Measurements from ENCODE around the gene LDLRAP1.
A peak's percentile ranks its signal among the peaks of the same experiment; 100 is the strongest.
"Not testable (repeated sequence)": the region's sequence is repeated elsewhere in the genome, so short reads cannot be mapped to it uniquely, and the experiment has no call there.

LDLRAP1 gene, protein sequence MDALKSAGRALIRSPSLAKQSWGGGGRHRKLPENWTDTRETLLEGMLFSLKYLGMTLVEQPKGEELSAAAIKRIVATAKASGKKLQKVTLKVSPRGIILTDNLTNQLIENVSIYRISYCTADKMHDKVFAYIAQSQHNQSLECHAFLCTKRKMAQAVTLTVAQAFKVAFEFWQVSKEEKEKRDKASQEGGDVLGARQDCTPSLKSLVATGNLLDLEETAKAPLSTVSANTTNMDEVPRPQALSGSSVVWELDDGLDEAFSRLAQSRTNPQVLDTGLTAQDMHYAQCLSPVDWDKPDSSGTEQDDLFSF

DNA sequence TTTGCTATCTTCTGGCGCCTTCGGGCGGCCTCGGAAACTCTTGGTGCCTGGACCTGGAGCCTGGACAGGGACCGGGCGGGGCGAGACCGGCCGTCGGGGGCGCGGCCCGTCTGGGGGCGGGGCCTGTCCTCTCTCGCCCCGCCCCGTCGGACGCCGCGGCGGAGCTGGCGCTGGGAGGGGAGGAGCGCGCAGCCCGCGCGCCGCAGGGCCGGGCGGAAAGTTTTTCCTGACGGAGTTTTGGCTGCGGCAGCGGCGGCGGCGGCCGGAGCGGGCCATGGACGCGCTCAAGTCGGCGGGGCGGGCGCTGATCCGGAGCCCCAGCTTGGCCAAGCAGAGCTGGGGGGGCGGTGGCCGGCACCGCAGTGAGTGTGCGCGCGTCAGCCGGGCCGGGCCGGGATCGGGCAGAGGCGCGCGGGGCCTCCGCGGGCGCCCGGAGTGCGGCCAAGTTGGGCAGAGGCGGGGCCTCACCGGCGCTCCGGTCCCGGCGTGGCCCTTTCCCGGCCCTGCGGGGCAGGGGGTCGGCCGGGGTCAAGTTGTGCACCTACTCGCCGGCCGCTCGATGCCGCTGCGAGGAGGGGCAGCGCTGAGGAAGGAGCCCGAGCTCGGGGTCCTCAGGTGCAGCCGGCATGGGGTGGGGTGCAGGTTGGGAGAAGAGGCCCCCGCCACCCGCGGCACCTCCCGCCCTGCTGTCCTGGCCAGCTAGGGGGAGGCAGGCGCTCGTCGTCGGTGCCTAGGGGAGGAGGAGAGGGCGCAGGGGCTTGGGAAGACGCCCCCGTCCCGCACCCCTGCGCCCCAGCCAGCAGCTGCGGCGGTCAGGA lies at the start of gene LDLRAP1:
Gene LDLRAP1 (plus strand): TSS at position 182 of the 818 bp plus-strand sequence. CDS start 93 bp downstream, at position 275.
- peak; percentile 52 for DNase-seq (ENCODE audit: low read depth)

GRCh38 chr1:25494952-25495351 lies 48.5 kb upstream of the LDLRAP1 start:
- DNase-seq (ENCODE audit: low read depth) = no peak

DNA sequence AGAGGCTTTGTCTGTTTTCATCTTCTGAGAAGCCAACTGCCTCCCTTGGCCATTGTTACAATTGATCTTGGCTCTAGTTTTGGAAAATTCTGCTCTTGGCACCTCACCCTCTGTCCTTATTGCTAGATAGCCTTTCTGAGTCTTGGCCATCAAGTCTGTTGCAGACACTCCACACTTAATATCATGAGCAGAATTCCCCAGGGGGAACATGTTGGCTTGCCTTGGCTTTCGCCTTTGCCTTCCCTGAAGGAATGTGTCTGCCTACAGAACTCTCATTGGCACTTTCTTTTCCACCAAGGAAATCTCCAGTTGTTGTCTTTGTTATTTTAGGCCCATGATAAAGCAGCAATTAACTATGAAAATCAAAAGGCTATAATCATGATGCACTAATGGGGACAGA lies 42.7 kb upstream of the LDLRAP1 start:
- DNase-seq (ENCODE audit: low read depth) = no peak

DNA sequence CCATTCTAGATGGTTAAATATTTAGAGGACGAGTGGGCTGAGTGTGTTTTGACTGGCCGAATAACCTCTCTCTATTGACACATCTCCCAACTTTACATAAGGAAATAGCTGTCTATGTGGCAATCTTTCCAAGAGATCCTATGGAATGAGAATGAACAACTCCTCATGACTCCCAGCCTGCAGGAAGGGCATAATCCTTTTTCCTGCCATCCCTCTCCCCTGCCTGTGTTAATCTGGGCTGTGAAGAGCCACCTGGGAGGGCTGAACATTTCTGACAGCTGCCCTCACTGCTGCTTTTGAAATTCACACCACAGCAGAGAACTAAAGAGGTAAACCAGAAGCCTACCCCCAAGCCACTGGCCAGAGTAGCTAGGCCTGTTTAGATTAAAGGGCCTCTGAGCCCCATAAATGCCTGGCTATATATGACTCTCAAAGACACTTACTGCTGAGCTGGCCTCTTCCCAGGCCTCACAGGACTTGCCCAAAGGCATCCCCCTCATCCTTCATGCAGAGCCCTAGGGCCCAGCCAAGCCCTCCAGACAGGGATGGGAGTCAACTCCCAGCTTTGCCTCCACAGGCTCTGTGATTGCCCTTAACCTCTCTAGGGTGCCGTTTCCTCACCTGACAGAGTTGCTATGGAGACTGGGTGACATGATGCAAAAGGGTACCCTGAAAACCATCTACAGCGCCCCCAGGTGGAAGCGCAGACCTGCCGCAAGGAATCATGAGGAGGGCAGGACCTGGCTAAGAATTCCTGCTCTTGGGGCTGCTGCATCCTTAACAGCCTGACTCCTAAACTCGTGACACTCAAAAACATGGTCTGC lies 42.0 kb upstream of the LDLRAP1 start:
- no peak for DNase-seq (ENCODE audit: low read depth)

DNA sequence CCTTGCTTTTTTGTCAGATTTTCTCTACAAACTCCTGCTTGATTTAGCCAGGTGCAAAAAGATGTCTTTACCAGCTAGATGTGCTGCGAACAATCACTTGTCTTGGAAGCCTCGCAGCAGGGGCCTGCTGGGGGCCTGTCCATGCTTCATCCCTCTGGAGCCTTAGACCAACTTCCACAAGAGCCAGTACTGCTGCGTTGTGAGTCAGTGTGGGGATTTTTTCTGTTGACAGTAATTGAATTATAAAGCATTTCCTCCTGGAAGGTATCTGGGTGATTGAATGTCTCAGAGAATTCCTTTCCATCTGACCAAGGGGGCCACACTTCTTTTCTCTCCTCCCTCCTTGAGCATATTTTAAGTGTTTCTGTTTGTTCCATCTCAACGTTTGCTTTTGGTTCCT lies 40.4 kb upstream of the LDLRAP1 start:
- DNase-seq (ENCODE audit: low read depth) = no peak

GRCh38 chr1:25503551-25504426 lies 39.6 kb upstream of the LDLRAP1 start:
- DNase-seq (ENCODE audit: low read depth) = no peak

- no peak for DNase-seq (ENCODE audit: low read depth)
These were observed 38.5 kb upstream of the LDLRAP1 start for GRCh38 chr1:25504706-25505595.

DNA sequence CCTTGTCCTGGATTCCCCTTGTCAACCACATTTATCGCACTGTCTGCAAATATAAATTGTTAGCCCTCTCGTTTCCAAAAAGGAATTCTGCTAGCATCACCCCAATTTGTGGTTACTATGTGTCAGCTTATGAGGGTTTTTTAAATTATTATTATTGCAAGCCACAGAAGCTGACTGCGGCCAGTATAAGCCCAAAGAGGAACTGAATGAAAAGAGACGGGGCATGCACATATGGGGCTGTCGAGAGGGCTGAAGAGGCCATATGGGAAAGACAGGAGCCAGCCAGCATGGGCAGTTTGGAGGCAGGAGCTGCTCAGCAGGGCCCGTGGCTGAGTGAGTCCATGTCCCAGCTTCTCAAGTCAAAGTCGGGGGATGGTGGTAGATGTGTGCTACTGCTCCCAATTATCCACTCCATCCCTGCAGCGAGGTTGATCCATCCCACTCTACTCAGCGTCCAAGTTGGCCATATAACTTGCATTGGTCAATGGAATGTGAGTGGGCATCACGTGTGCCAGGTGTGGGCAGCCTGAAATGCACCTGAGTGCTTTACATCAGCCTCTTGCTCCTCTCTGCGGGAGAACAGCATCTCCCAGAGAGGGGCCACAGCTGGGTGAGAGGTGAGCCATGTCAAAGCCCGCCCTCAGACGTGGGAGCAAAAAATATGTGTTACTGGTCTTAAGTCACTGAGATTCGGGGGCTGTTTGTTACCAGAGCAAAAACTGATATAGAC lies 37.6 kb upstream of the LDLRAP1 start:
- DNase-seq (ENCODE audit: low read depth) = no peak

DNA sequence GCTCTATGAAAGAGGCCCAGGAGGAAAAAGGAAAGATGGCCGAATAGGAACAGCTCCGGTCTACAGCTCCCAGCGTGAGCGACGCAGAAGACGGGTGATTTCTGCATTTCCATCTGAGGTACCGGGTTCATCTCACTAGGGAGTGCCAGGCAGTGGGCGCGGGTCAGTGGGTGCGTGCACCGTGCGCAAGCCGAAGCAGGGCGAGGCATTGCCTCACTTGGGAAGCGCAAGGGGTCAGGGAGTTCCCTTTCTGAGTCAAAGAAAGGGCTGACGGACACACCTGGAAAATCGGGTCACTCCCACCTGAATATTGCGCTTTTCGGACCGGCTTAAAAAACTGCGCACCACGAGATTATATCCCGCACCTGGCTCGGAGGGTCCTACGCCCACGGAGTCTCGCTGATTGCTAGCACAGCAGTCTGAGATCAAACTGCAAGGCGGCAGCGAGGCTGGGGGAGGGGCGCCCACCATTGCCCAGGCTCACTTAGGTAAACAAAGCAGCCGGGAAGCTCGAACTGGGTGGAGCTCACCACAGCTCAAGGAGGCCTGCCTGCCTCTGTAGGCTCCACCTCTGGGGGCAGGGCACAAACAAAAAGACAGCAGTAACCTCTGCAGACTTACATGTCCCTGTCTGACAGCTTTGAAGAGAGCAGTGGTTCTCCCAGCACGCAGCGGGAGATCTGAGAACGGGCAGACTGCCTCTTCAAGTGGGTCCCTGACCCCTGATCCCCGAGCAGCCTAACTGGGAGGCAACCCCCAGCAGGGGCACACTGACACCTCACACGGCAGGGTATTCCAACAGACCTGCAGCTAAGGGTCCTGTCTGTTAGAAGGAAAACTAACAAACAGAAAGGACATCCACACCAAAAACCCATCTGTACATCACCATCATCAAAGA lies 36.6 kb upstream of the LDLRAP1 start:
- not testable (repeated sequence) for DNase-seq (ENCODE audit: low read depth)

DNA sequence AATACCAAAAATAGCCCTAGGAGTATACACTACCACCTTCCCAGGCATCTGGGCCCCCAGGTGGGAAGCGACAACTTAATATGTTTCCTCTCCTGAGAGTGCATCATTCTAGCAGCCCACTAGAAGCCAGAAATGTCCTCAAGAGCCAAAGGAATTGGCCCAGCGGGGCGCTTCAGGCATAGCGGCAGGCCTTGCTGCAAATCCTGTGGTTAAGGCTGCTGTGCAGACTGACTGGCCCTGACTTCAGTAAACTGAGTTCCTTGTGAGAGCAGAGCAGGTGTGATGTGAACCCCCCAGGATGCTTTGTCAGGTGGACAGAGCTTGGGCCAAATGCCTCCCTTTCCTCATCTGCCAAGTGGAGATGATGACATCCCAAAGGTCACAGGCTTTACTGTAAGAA lies 29.7 kb upstream of the LDLRAP1 start:
- no peak for DNase-seq (ENCODE audit: low read depth)

DNA sequence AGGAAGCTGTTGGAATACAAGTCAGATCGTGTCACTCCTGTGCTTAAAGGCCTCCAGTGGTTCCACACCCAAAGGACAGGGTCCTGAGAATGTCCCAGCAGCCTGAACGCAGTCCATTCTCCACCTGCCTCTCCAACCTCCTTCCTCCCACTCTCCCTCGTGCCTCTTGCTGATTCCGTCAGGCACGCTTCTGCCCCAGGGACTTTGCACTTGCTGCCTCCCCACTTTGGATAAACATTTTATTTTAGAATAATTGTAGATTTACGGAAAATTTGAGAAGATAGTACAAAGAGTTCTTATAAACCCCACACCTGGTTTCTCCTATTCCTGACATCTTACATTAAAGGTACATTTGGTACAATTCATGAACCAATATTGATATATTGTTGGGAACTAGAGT lies 28.4 kb upstream of the LDLRAP1 start:
- no peak for DNase-seq (ENCODE audit: low read depth)

DNA sequence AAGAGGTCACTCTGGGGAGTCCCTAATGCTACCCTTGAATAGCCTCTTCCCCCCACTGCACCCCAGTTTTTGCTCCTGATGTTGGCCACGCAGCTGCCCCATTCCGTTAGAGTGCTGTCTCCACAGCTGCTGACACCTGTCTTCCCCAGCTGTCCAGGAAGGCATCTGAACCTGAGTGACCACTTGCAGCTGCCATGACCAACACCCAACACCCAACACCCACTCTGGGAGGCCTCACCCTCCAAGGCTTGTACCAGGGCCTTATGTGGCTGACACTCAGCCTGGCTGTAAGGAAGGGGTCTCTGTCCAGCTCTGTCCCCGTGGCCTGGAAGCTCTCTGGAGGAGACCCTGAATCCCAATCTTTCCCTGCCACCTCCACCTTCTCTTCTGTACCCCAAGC lies 26.7 kb upstream of the LDLRAP1 start:
- no peak for DNase-seq (ENCODE audit: low read depth)

DNA sequence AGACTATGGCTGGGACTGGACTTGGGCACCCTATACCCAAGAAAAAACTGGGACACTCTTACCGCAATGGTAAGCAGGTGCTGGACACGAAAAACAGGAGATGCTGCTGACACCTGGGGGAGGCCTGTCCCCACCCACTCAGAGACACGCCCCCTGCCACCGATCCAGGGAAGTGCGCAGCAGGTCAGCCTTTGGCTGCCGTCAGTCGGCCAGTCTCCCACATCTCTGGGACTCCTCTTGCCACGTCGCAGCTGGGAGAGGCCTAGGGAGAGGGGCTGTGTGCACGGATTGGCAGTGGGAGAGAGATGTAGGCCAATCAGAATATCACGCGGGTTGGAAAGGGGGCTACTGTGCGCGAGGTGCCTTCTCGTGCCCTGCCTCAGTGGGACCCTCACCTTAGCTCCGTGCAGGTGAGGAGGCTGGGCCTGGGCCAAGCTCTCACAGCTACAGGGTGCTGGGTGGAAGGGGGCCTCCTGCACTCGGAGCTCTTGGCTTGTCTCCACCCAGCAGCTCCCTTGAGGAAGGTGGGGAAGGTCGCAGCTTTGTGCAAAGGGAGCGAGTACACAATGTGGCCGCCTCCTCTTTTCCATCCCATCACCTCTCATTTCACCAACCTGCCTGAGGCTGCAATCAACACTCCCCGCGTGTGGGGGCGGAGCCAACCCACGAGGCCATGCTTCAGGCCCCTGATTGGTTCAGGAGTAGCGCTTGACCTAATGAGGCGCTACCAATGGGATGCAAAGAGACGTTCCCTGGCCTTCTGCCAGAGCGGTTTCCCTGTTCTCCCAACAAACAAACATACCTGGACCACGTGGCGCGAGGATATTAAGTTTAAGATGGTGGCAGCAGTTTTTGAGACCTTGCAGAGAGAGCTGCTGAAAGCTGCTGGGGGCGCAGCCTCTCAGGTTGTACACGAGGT lies 25.7 kb upstream of the LDLRAP1 start:
- no peak for DNase-seq (ENCODE audit: low read depth)

- DNase-seq (ENCODE audit: low read depth) = no peak
These were observed 23.8 kb upstream of the LDLRAP1 start for GRCh38 chr1:25519624-25520023.

DNA sequence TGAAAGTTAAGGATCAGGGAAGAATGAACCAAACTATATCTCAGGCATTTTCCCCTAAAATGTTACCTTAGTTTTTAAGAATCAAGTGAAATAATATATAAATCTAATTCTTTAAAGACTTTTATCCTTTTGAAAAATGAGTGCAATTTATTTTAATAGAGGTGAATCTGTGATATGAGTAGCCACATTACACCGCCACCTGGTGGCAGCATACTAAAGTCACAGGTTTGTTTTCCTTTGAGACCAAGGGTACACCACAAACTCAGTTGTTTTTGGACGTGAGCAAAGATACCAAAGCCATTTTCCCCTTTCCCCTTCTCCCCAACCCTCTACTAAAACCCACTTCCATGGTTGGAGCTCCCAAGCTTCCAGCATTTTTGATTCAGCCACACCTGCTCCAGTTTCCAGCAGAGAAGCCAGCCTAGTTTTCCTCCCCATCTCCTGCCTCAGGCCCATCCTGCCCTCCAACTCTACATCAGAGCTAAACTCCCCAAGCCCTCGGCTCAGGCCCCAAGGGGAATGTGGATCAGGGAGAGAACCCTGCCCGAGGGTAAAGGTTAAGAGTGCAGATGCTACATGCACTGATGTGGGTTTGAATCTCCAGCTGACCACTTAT lies 22.9 kb upstream of the LDLRAP1 start:
- DNase-seq (ENCODE audit: low read depth) = no peak

DNA sequence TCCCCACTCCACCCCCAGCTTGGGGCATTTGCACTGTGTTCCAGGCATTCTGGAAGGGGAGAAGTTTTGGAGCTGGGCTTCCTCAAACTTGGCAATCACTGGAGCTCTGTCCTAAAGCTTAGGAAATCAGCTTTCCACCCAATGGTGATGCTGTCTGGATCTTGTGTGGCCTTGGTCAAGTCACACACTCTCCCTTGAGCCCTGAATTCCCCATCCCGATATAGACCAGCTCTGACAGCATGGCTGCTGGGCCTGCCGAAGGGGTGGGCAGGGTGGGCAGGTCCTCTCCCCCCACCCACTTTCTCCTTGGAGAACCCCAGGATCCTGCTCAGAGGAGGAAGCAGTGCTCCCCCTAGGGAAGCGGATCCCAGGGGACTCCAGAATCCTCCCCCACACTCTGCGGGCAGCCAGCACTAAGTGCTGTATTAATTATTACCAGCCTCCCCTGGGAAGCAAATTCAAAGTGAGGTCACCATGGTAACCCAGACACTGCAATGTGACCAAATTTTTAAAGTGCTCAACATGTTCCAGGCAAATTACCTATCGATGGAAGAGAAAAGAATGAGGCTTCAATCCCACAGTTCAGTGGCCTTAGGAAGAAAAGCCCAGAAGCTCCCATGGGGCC lies 21.3 kb upstream of the LDLRAP1 start:
- no peak for DNase-seq (ENCODE audit: low read depth)

- DNase-seq (ENCODE audit: low read depth) = no peak
These were observed 19.9 kb upstream of the LDLRAP1 start for GRCh38 chr1:25523542-25523941.
